NCI-H524 (cell line): ENCODE measurements around the gene FOXP3.
A peak's percentile ranks its signal among the peaks of the same experiment; 100 is the strongest.

Experiments used
- DNase-seq, 2 experiments: peaks; one replicate each; lab custom pipeline; 2025; lab: John Stamatoyannopoulos, UW

Gene FOXP3

DNA sequence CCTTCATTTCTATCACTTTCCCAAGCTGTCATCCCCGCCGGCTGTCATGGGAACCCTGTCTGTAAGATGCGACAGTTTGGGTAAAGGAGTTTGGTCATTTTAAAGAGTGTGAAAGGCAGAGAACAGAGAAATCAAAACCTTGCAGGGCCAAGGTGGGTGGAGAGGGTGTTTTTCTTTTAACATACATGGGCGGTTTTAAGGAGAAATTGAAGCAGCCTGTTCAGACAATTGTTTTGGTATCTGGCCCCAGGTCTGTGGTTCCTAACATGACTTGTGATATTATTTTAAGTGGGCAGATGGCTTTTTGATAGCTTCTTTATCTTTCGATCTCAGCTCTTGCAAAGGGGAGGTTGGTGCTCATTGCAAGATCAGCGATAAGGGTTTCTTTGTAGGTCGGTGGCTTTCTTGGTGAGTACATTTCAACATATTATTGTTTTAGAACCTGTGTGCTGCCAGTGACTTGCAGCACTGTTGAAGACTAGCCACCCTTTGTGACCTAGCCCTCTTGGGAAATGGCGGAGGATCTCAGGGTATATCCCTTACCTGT, 8.7 kb upstream of the FOXP3 start:
- DNase-seq, result no peak

DNA sequence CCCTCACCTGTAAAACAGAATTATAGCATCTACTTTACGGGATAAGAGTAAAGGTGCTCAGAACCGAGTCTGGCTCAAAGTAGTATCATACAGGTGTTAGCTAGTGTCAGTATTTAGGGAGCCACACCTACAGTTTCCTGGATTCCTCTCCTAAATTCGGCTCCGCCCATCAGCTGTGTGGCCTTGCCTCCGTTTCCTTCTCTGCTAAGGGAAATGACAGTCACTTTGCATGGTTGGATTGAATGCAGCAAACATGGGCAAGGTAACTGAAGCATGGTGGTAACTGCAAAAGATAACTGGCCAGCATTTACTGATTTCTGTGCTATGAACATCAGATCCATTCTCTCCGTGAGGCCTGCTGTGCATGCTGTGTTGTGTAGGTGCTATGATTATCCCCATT, 7.9 kb upstream of the FOXP3 start:
- DNase-seq, result no peak

DNA sequence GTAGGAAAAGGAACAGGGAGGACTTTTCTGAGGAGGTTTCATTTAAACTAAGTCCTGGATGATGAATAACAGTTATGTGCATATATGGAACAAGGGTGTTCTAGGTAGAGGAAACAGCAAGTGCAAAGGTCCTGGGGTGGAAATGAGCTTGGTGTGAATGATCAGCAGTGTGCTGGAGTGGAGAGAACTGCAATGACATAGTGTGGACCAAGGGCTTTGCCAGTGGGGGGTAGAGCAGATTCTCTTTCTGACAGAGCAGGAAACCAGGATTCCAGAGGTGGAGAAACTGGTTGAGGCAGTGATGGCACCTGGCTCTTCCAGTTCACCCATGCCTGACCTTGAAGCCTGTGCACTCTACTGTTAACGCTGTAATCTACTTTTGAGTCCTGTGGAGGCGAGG, 6.8 kb upstream of the FOXP3 start:
- DNase-seq, result no peak

DNA sequence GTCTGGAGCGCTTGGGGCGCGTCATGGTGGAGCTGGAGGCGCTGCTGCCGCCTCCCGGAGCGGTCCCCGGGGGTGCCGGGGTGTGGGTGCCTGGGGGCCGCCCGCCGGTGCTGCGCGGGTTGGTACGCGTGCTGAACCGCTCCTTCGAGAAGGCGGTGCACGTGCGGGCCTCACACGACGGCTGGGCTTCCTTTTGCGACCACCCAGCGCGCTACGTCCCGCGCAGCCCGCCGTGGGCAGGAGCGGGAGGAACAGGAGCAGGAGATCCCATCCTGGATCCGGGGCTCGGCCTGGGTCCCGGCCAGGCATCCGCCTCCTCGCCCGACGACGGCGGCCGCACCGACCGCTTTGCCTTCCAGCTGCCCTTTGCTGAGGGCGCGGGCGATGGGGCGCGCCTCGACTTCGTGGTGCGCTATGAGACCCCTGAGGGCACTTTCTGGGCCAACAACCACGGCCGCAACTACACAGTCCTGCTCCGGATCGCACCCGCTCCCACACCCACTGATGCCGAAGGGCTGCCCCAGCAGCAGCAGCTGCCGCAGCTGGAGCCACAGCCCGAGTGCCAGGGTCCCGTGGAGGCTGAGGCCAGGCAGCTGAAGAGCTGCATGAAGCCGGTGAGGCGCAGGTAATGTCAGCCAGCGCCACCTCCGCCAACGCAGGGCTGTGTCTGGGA, 5.9 kb upstream of the FOXP3 start:
- no peak for DNase-seq

DNA sequence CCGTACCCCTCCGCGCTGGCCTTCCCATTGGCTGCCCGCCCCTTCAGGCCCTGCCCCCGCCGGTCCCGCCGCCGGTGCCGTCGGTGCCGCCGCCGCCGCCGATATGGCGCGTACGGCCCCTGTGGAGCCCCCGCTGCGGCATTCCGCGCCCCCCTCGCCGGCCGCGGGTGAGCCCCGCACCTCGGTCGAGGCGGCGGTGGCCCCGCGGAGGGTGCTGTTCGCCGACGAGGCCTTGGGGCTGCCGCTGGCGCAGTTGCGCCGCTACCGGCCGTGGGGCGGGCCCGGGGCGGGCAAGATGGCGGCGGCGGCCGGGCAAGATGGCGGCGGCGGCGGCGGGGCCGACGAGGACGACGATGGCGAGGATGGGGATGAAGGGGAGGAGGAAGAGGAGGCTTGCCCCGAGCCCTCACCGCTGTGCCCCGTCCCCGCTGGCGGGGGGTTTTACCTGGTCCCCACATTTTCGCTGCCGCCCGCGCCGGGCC, 5.3 kb upstream of the FOXP3 start, which contains the start of gene PPP1R3F:
Gene PPP1R3F (plus strand): TSS at position 27 of the 482 bp plus-strand sequence. CDS start 77 bp downstream, at position 104.
- no peak for DNase-seq

DNA sequence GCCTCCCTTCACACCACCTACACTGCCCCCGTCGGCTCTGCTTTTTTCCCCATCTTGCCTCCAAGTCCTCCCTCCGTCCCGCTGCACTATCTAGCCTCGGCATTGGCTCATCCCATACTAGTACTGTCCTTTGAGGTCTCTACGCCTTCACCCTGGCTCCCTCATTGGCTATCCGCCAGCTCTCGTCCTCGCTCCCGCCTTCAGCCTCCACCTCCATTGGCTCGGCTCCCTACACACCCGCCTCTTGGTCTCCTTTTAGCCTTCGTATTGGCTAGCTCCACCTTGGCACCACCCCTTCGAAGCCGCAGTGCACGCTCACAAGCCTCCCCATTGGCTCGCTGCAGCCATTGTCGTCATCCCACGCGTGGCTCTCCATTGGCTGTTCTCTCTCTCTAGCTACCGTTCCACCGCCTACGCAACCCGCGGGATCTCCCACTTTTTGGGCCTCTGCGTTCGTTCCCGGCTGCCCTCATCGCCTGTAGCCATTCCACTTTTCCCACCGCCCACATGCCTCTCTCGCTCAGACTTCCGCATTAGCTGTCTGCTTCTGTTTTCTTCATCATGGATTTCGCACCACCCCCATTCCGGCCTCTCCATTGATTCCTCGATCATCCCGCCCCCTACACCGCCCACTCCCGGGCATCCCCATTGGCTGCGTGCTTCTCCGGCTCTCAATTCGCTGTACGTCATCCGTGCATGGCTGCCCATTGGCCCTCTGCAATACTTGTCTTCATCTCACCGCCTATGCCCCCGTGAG, 4.7 kb upstream of the FOXP3 start:
- DNase-seq, result peak; percentile 99

DNA sequence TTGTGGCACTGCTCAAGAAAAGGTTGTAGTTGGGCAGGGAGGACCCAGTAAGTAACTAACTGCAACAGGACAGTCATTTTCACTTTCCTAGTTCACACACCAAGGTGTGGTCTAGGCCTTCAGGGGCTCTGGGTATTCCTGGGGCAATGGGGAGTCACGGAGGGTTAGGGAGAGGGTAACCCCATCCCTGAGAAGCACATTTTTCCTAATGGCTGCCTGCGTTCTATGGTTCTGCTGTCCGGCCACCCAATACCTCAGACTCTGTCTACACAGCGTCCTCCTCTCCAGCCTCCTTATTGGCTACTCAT, 4.1 kb upstream of the FOXP3 start:
- no peak for DNase-seq

DNA sequence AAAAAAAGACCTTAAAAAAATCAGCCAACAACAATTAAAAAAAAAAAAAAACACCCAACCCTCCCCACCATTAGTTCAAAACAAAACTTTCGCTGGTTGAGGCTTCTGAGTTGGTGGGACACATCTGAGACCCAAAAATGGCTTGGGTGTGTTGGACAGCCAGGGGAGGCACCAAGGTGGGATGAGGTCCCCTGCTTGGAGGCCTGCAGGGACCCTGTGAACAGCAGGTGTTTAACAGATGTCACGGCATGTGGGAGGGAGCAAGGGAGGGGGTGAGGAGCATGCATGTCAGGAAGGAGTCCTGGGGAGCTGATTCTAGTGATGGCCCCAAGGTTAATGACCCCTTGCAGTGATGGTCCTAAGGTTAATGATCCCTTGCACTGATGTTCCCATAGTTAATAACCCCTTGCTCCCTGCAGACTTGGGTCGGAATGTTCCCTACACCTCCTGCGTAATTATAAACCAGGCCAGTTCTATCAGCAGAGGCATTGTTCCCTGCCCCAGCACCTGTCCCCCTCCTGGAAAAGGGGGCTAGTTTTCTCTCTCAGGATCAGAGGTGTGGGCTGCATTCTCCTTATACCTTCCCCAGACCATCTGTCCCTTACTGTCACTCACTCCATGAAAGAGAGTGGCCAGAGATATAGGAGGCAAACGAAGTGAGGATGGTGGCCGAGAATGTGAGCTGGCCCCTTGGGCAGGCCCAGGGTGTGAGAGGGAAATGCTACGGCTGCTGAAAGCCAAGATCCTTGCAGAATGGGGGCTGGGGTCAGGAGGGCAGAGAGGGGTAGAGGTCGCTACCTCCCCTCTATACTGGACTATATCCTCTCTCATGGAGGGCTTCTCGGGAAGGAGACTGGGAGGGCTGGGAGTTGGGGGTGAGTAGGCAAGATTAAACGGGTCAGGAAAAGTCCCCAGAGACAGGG, 2.3 kb upstream of the FOXP3 start:
- DNase-seq, result peak; percentile 62 to 75

DNA sequence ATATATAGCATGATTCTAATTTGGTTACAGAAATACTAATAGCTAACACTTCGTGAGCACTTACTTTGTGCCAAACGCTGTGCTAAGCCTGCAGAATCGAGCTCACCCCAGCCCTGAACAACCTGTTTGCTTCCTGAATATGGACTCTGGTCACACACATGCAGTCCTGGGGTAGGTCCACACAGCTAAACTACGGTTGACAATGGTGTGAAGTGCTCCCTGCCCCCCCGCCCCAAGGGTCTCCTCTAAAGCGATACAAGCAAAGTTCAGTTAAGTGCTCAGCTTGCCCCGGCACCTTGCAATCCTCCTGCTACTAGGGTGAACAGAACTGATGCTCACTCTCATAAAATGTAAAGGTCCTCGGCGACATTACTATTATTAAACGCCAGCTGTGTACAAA, 879 bp downstream of the FOXP3 start:
- DNase-seq, result no peak

DNA sequence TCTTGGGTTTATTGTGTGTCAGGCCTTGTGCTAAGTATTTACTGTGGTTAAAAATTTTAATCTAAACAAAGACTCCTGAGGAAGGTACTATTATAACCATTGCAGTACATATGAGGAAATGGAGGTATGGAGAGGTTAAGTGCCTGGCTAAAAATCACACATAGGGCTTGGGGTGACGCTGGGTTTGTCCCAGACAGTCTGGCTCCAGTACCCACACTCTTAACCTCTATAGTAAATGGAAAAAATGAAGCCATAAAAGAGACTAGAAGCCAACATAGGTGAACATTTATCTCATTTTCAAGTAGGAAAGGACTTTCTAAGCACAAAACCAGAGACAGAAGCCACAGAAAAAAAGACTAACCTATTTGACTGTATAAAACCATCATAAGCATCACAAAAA, 1.9 kb downstream of the FOXP3 start:
- no peak for DNase-seq

DNA sequence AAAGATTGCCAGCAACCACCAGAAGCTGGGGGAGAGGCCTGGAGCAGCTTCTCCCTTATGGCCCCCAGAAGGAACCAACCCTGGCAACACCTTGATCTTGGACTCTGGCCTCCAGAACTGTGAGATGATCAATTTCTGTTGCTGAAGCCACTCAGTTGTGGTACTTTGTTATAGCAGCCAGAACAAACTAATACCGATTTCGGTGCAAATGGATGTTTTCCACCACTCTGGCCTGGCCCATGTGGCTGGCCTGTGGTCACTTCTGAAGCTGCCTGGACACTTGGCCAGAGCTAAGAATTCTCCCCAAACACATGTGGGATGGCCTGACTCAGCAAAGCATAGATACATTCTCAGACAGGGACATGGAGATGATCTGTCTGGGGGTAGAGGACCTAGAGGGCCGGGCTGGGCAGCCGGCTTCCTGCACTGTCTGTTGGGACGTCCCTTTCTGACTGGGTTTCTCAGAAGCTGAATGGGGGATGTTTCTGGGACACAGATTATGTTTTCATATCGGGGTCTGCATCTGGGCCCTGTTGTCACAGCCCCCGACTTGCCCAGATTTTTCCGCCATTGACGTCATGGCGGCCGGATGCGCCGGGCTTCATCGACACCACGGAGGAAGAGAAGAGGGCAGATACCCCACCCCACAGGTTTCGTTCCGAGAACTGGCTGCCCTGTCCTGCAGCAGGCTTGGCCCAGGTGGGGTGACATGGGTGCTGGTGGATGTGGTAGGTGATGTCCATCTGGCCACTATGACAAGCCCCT, 4.1 kb downstream of the FOXP3 start:
- no peak for DNase-seq

DNA sequence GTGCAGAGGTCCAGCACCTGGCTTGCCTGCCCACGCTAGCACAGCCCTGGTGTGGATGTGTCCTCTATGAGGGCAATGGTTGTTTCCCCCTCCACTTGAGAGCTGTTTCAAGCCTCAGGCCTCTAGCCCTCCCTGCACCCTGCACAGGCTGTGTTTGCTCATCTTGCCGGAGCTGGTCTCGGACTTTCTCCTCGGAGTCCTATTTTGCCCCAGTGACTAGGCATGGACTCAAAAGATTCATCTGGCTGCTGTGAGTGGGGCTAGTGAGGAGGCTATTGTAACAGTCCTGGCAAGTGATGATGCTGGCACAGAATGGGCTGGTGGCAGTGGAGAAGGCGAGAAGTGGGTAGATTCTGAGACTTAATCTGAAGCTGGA, 5.8 kb downstream of the FOXP3 start:
- no peak for DNase-seq

DNA sequence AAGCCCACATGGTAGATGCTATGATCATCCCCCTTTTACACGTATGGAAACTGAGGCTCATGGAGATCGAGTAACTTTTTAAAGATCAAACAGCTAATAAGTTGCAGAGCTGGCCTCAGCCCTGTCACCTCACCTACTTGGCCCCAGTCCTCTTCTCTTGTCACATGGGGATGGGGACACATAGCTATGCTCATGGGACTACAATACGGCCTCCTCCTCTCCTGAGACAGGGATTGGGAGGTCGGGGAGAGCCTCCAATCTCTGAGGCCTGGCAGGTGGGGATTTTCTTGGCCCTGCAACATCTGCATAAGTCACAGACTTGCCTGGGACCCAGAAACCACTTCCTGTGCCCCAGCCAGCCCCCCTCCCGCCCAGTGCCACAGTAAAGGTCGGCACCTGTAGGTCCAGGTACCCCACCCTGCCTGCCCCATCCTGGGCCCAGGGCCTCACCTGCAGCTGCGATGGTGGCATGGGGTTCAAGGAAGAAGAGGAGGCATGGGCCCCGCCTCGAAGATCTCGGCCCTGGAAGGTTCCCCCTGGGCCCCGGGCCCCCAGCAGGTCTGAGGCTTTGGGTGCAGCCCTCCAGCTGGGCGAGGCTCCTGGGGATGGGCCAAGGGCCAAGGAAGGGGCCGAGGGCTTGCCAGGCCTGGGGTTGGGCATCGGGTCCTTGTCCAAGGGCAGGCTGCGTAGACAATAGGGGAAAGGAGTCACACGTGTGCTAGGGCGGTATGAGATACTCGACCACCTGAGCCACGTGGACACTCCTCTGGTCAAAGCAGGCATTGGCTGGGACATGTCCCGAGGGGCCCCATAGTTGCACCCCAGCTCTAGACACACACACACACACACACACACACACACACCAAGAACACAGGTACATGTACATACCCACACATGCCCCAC, 6.4 kb downstream of the FOXP3 start:
- no peak for DNase-seq

DNA sequence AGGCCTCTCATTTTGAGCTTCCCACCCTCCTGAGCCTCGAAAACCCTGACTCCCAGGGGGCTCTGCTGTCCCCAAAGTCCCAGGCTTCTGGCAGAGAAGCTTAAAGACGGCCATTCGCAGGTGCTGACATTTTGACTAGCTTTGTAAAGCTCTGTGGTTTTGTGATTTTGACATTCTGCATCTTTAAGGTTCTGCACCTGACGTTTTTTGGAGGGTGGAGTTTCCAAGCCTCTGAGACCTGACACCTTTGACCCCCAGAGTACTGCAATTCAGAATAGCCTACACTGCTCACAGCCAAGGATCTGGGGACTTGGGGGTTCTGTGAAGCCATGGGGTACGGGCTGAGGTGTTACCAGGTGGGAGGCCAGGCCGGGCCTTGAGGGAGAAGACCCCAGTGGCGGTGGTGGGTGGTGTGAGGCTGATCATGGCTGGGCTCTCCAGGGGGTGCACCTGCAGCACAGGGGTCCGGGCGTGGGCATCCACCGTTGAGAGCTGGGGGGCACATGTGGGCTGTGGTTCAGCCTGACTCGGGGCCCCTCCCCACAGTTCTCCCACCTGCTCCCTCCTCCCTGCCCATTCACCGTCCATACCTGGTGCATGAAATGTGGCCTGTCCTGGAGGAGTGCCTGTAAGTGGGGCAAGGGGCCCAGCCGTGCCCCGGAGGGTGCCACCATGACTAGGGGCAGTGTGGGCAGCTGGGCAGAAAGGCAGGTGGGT, 7.3 kb downstream of the FOXP3 start:
- DNase-seq, result no peak

DNA sequence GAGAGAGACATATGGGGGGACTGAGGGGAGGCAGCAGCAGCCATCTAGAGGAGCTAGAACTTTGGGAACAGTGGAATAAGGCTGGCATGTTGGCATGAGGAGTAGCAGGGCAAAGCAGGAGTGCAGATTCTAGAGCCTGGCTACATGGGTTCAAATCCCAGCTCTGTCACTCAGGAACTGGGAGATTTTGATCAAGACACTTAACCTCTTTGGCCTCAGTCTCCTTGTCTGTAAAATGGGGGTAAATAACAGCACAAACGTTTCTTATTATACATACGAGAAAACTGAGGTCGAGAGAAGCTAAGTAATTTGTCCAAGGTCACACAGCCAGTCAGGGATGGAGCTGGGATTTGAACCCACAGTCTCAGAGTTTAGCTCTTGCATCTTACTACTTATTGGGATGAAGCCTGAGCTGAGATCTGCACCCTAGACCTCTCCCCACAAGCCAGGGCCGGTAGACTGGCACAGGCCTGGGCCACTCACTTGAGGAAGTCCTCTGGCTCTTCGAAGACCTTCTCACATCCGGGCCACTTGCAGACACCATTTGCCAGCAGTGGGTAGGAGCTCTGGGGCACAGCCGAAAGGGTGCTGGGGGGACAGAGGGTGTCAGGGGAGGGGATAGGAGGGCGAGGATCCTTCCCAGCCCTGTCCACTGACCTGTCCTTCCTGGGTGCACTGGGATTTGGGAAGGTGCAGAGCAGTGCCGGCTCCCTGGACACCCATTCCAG, 8.1 kb downstream of the FOXP3 start:
- no peak for DNase-seq

DNA sequence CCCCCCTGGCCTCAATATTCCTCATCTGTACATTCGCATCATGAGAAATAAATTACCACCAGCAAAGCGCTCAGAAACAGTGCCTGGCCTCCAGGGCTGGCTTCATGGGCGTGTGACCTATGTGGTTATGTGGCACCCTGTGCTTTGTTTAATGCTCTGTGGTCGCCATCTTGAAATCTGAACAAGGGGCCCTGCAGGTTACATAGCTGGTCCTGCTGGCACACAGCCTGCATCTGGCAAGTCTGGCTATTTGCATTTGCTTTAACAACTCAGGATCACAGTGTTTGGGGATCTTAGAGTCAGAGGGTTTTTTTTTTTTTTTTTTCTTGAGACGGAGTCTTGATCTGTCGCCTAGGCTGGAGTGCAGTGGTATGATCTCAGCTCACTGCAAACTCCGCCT, 9.9 kb downstream of the FOXP3 start:
- no peak for DNase-seq

DNA sequence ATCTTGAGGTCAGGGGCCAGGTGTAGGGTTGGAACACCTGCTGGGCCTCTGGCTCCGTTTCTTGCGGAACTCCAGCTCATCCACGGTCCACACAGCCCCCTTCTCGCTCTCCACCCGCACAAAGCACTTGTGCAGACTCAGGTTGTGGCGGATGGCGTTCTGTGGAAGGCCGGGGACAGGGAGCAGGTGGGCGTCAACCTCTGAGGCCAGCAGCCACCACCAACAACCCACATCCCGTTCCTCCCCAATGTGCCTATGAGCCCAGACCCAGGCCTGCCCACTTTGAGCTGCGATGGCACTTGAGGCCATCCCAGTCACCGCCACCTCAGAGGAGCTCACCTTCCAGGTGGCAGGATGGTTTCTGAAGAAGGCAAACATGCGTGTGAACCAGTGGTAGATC, 13.2 kb downstream of the FOXP3 start:
- DNase-seq, result no peak

DNA sequence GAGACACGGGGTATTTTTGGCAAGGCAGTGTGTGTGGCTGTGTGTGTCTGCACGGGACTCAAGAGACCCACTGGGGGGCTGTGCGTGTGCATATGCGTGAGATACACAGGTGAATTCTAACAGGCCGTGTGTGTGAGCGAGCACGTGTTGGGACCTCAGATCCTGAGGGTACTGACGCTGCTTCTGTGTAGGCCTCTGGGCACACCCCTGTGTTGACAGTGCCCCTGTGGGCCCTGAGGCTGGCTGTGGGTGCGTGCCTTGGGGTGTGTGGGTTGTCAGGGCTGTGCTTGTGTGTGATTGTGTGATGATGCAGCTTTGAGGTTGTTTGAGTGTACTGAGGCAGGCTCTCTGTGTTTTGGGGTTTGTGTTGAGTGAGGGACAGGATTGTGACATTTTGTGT, 13.9 kb downstream of the FOXP3 start:
- no peak for DNase-seq

DNA sequence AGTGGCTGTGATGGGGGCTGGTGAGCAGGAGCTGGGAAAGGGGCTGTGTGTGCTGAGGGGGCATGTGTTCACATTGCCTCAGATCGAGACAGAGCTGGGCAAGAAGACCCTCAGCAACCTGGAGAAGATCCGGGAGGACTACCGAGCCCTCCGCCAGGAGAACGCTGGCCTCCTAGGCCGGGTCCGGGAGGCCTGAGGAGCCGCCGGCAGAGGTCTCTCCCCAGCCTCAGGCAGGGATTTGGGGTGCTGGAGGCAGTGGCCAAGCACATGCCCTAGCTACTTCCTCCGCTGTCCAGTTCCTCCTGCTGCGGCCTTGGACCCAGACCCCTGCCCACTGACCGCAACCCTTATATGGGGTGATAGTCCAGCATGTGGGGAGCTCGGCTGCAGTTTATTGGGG, 14.4 kb downstream of the FOXP3 start:
- DNase-seq, result no peak
